PFSK-1 (cell line): ENCODE measurements around the gene CMIP.

Experiments used
- FOXP2 ChIP-seq: optimal IDR thresholded peaks from 2 replicates; pipeline ENCODE3; 2011; ENCODE audit warnings: borderline replicate concordance, control low read depth, inconsistent platforms; ENCODE audit not compliant: insufficient read depth; ENCODE audit errors: extremely low read length, extremely low read depth
- POLR2AphosphoS5 ChIP-seq: IDR thresholded peaks from 2 replicates; pipeline ENCODE4 v1.6.1; 2012; ENCODE audit warnings: low read depth, mild to moderate bottlenecking, control low read depth, low read length, moderate library complexity
- REST ChIP-seq, 2 experiments: IDR thresholded peaks; 2 replicates each; pipeline versions ENCODE4 v1.6.1 to v1.8.0; 2011 to 2012; ENCODE audit warnings: low read depth in 2 of 2, low read length in 2 of 2, control low read depth in 1 of 2, inconsistent platforms in 1 of 2, mild to moderate bottlenecking in 1 of 2, moderate library complexity in 1 of 2; ENCODE audit not compliant: insufficient read depth in 1 of 2
- SIN3A ChIP-seq: IDR thresholded peaks from 2 replicates; pipeline ENCODE4 v1.6.1; 2012; ENCODE audit warnings: mild to moderate bottlenecking, low read length, moderate library complexity, borderline replicate concordance; ENCODE audit not compliant: insufficient read depth
- TAF1 ChIP-seq: IDR thresholded peaks from 2 replicates; pipeline ENCODE4 v1.6.1; 2012; ENCODE audit warnings: low read length, control low read depth, borderline replicate concordance; ENCODE audit not compliant: insufficient read depth

GRCh38 chr16:81715358-81716196, 271.0 kb downstream of the CMIP start:
- TF ChIP-seq REST (IDR thresholded peaks at IDR 0.05; ENCODE audit: insufficient read depth in 1 of 2, low read depth in 2 of 2, low read length in 2 of 2) (no peak), POLR2AphosphoS5 (no peak), SIN3A (no peak), FOXP2 (no peak), TAF1 (no peak)
